H1 (cell line): ENCODE results near the gene LMNTD2. TPM values are rescaled to one million over a fixed set of nuclear protein-coding genes. Genes with fewer than 3 reads are reported as not detected.
A peak's percentile ranks its signal among the peaks of the same experiment; 100 is the strongest.

ENCODE experiments used
- CTCF ChIA-PET: fragments of 300-600 bp; sonication (Branson Sonifier 250); formaldehyde crosslinking; loops from one replicate; lab custom pipeline; 2021; ENCODE audit not compliant: partially characterized antibody; lab: Charles Lee
- POLR2A ChIA-PET: fragments of 300-600 bp; sonication (Branson Sonifier 250); formaldehyde crosslinking; loops from one replicate; lab custom pipeline; 2021; ENCODE audit warnings: inconsistent platforms; ENCODE audit not compliant: partially characterized antibody; lab: Charles Lee
- DNase-seq, 2 experiments: peaks; one replicate each; pipeline versions ENCODE4 v3.0.0 to v3.0.0-alpha.2; 2010 to 2022; ENCODE audit warnings: low spot score in 2 of 2, low read depth in 1 of 2, mixed read lengths in 1 of 2
- FAIRE-seq: peaks from 2 replicates; lab custom pipeline; 2011; peaks lifted over from hg19 to GRCh38; lab: Jason Lieb, UNC
- H2AFZ ChIP-seq: 2 replicates; pipeline ENCODE4 v1.8.1; 2012; ENCODE audit warnings: low read length, inconsistent platforms
- H2AK5ac ChIP-seq: 2 replicates; pipeline ENCODE4 v1.6.1; 2013; ENCODE audit warnings: low read depth, low read length
- H2BK120ac ChIP-seq: replicated peaks from 2 replicates; pipeline ENCODE3; 2013; ENCODE audit warnings: low read depth, low read length, inconsistent platforms
- H2BK12ac ChIP-seq: 2 replicates; pipeline ENCODE4 v1.6.1; 2013; ENCODE audit warnings: low read depth, low read length
- H2BK15ac ChIP-seq: 2 replicates; pipeline ENCODE4 v1.6.1; 2013; ENCODE audit warnings: low read length
- H2BK20ac ChIP-seq: 2 replicates; pipeline ENCODE4 v1.6.1; 2013; ENCODE audit warnings: low read length
- H2BK5ac ChIP-seq: 2 replicates; pipeline ENCODE4 v1.6.1; 2013; ENCODE audit warnings: low read depth, low read length
- H3K14ac ChIP-seq: 2 replicates; pipeline ENCODE4 v1.6.1; 2013; ENCODE audit warnings: inconsistent platforms; ENCODE audit not compliant: insufficient read length
- H3K18ac ChIP-seq: 2 replicates; pipeline ENCODE4 v1.6.1; 2013; ENCODE audit warnings: low read length; ENCODE audit errors: extremely low read depth
- H3K23ac ChIP-seq: 2 replicates; pipeline ENCODE4 v1.6.1; 2013; ENCODE audit warnings: inconsistent platforms; ENCODE audit not compliant: insufficient read length
- H3K23me2 ChIP-seq: 2 replicates; pipeline ENCODE4 v1.6.1; 2013; ENCODE audit warnings: low read depth, low read length
- H3K27ac ChIP-seq: 2 replicates; pipeline ENCODE4 v1.6.1; 2011; ENCODE audit warnings: low read depth, low read length, inconsistent platforms
- H3K27me3 ChIP-seq, 4 experiments: replicated peaks in 1 of 4; 1 replicate in 1 of 4; 2 replicates in 3 of 4; pipeline versions ENCODE4 v1.6.1 to v1.8.1; 2011 to 2013; ENCODE audit warnings: low read length in 3 of 4, mild to moderate bottlenecking in 3 of 4, inconsistent platforms in 2 of 4, mixed read lengths in 2 of 4, moderate library complexity in 1 of 4; ENCODE audit not compliant: control insufficient read depth in 3 of 4, insufficient read depth in 3 of 4; ENCODE audit errors: extremely low read depth in 1 of 4
- H3K36me3 ChIP-seq, 4 experiments: 2 replicates each; pipeline versions ENCODE4 v1.6.1 to v1.8.1; 2011 to 2013; ENCODE audit warnings: mild to moderate bottlenecking in 4 of 4, low read length in 3 of 4, moderate library complexity in 2 of 4, control low read depth in 1 of 4, inconsistent platforms in 1 of 4; ENCODE audit not compliant: insufficient read depth in 4 of 4, control insufficient read depth in 2 of 4
- H3K4ac ChIP-seq: replicated peaks from 2 replicates; pipeline ENCODE3; 2013; ENCODE audit warnings: low read length, low read depth, mixed read lengths, inconsistent platforms; ENCODE audit not compliant: insufficient read length
- H3K4me1 ChIP-seq, 4 experiments: replicated peaks in 1 of 4; 1 replicate in 1 of 4; 2 replicates in 3 of 4; pipeline versions ENCODE4 v1.6.1 to v1.8.1; 2011 to 2013; ENCODE audit warnings: low read length in 3 of 4, inconsistent platforms in 2 of 4, mixed read lengths in 1 of 4; ENCODE audit not compliant: insufficient read depth in 4 of 4, control insufficient read depth in 3 of 4
- H3K4me2 ChIP-seq, 2 experiments: 2 replicates each; pipeline versions ENCODE4 v1.6.1 to v1.8.1; 2011 to 2013; ENCODE audit warnings: low read depth in 2 of 2, low read length in 2 of 2, control low read depth in 1 of 2, inconsistent platforms in 1 of 2, mild to moderate bottlenecking in 1 of 2; ENCODE audit not compliant: insufficient read depth in 1 of 2
- H3K4me3 ChIP-seq, 4 experiments: fragments of 200-600, 300-600 bp in 1 of 4; sonication (generic), shearing (Covaris generic), sonication (Bioruptor Twin) in 1 of 4; 2 replicates each; pipeline versions ENCODE4 v1.5.1 to v1.8.1; 2011 to 2016; ENCODE audit warnings: low read length in 4 of 4, low read depth in 3 of 4, control low read depth in 2 of 4, inconsistent platforms in 2 of 4, mild to moderate bottlenecking in 2 of 4, mixed read lengths in 1 of 4, moderate library complexity in 1 of 4; ENCODE audit not compliant: insufficient read depth in 2 of 4; ENCODE audit errors: extremely low read depth in 1 of 4
- H3K56ac ChIP-seq: replicated peaks from 2 replicates; pipeline ENCODE3; 2013; ENCODE audit warnings: low read depth, mild to moderate bottlenecking, mixed read lengths, low read length, inconsistent platforms; ENCODE audit not compliant: insufficient read length
- H3K79me1 ChIP-seq: 2 replicates; pipeline ENCODE4 v1.6.1; 2013; ENCODE audit warnings: low read depth, low read length, control low read depth
- H3K79me2 ChIP-seq, 2 experiments: 2 replicates each; pipeline versions ENCODE4 v1.6.1 to v1.8.1; 2012 to 2013; ENCODE audit warnings: low read length in 2 of 2, mild to moderate bottlenecking in 2 of 2, inconsistent platforms in 1 of 2; ENCODE audit not compliant: insufficient read depth in 2 of 2, control insufficient read depth in 1 of 2
- H3K9ac ChIP-seq, 4 experiments: replicated peaks in 1 of 4; 1 replicate in 1 of 4; 2 replicates in 3 of 4; pipeline versions ENCODE4 v1.6.1 to v1.8.1; 2011 to 2013; ENCODE audit warnings: low read depth in 3 of 4, low read length in 3 of 4, control low read depth in 2 of 4, mild to moderate bottlenecking in 2 of 4, moderate library complexity in 2 of 4, inconsistent platforms in 1 of 4; ENCODE audit errors: extremely low read depth in 1 of 4
- H3K9me3 ChIP-seq, 2 experiments: 2 replicates each; pipeline versions ENCODE4 v1.6.1 to v1.8.1; 2012 to 2013; ENCODE audit warnings: mild to moderate bottlenecking in 2 of 2, moderate library complexity in 2 of 2, control low read depth in 1 of 2, inconsistent platforms in 1 of 2, low read depth in 1 of 2, low read length in 1 of 2, mixed read lengths in 1 of 2; ENCODE audit not compliant: insufficient read depth in 2 of 2
- H4K20me1 ChIP-seq, 2 experiments: replicated peaks in 1 of 2; 2 replicates each; pipeline versions ENCODE3 to v1.8.1; 2011 to 2013; ENCODE audit warnings: inconsistent platforms in 2 of 2, low read length in 2 of 2, mild to moderate bottlenecking in 1 of 2; ENCODE audit not compliant: insufficient read depth in 2 of 2, control insufficient read depth in 1 of 2
- H4K5ac ChIP-seq: 2 replicates; pipeline ENCODE4 v1.6.1; 2013; ENCODE audit warnings: low read length, low read depth, mixed read lengths, inconsistent platforms; ENCODE audit not compliant: insufficient read length
- H4K8ac ChIP-seq: 2 replicates; pipeline ENCODE4 v1.8.0; 2013; ENCODE audit warnings: mild to moderate bottlenecking, moderate library complexity, low read length, inconsistent platforms; ENCODE audit not compliant: insufficient read depth; ENCODE audit errors: extremely low read depth
- H4K91ac ChIP-seq: replicated peaks from 2 replicates; pipeline ENCODE3; 2013; ENCODE audit warnings: low read length, mixed read lengths, inconsistent platforms; ENCODE audit not compliant: insufficient read length
- ASH2L ChIP-seq: fragments of 200-600, 300-600 bp; sonication (generic); IDR thresholded peaks from one replicate; pipeline ENCODE4 v1.7.1; 2017; ENCODE audit warnings: low read length
- EGR1 ChIP-seq: IDR thresholded peaks from 2 replicates; pipeline ENCODE4 v1.6.1; 2011; ENCODE audit warnings: low read depth, low read length, borderline replicate concordance
- JUND ChIP-seq: IDR thresholded peaks from 2 replicates; pipeline ENCODE4 v1.6.1; 2011; ENCODE audit warnings: mild to moderate bottlenecking, improper control_type of control experiment, low read length
- NANOG ChIP-seq: IDR thresholded peaks from 2 replicates; pipeline ENCODE4 v1.6.1; 2011; ENCODE audit warnings: low read length, low read depth, mild to moderate bottlenecking, inconsistent platforms; ENCODE audit not compliant: insufficient read depth, poor library complexity, severe bottlenecking
- RAD21 ChIP-seq, 2 experiments: IDR thresholded peaks in 1 of 2; conservative IDR thresholded peaks in 1 of 2; 2 replicates each; pipeline ENCODE4 v1.6.1; 2011; ENCODE audit warnings: low read depth in 2 of 2, low read length in 2 of 2, improper control_type of control experiment in 1 of 2, inconsistent platforms in 1 of 2, mild to moderate bottlenecking in 1 of 2, moderate library complexity in 1 of 2
- SAP30 ChIP-seq: fragments of 300-600 bp; sonication (generic); IDR thresholded peaks from 2 replicates; pipeline ENCODE4 v1.7.1; 2012; ENCODE audit warnings: low read length, moderate library complexity, mild to moderate bottlenecking, inconsistent platforms; ENCODE audit not compliant: insufficient read depth, insufficient replicate concordance
- SIN3A ChIP-seq, 2 experiments: IDR thresholded peaks in 1 of 2; conservative IDR thresholded peaks in 1 of 2; 2 replicates each; pipeline ENCODE4 v1.6.1; 2011 to 2012; ENCODE audit warnings: low read length in 2 of 2, improper control_type of control experiment in 1 of 2, low read depth in 1 of 2, mild to moderate bottlenecking in 1 of 2
- WGBS, 2 experiments: shearing (Covaris generic) in 1 of 2; methylation state at CpG; one replicate each; pipeline versions ENCODE4 v1.1.6 to v1.1.7; 2013 to 2015; ENCODE audit warnings: low lambda C conversion rate in 2 of 2, mixed read lengths in 2 of 2, inconsistent platforms in 1 of 2, low coverage in 1 of 2, missing lambda C conversion rate in 1 of 2; ENCODE audit not compliant: insufficient replicate concordance in 2 of 2, insufficient coverage in 1 of 2, insufficient read length in 1 of 2; ENCODE audit errors: extremely low coverage in 1 of 2, missing lambda C conversion rate in 1 of 2; 5-methylcytosine and 5-hydroxymethylcytosine counted together
- polyA plus RNA-seq, 7 experiments: library from polyadenylated mRNA; depleted of rRNA in 3 of 7; stranded (reverse) in 5 of 7; unstranded in 2 of 7; fragments of >200 nt in 5 of 7; fragments of 200-250 nt in 2 of 7; gene quantifications; 1 replicate in 5 of 7; 2 replicates in 1 of 7; 4 replicates in 1 of 7; pipeline versions ENCODE4 v1.2.1 to v1.2.3, GENCODE V29; 2011 to 2013; ENCODE audit warnings: missing spikeins in 2 of 7, mixed read lengths in 2 of 7
- total RNA-seq: library from RNA; stranded (reverse); fragmentation: NEBNext Ultra II Directional; extraction: Animal tissue kit (Norgen Biotek cat#: 25700); gene quantifications from 2 replicates; pipeline ENCODE4 v1.2.1, GENCODE V29; 2021

Gene LMNTD2
- total and polyA plus RNA-seq, 2 of the 8 experiments (the other 6 are each of a cell fraction or from before 2014, with no cell fraction given) = 1.6 to 3.1 TPM

GRCh38 chr11:576811-577610 is 16.5 kb upstream of the LMNTD2 start:
- Histone ChIP-seq H3K79me2 (peaks cover 38 to 52% of the 10 kb centered on the region in 2 experiments), H3K27ac (no peak overlapping the region; the same call in 1 of the 2 replicates), H2BK120ac (no peak overlapping the region), H3K56ac (peak overlapping the region; percentile 59), H3K4ac (no peak overlapping the region), H3K9ac (peak overlapping the region; percentile 73 to 97 (median 92)), H3K23me2 (peaks cover 15% of the 10 kb centered on the region), H4K8ac (peak overlapping the region; percentile 62; the same call in 1 of the 2 replicates), H4K20me1 (peaks cover 37 to 44% of the 10 kb centered on the region in 2 experiments), H2BK15ac (no peak overlapping the region), H4K5ac (peak overlapping the region; percentile 44), H3K4me2 (peak overlapping the region; percentile 91 to 99), H2BK20ac (no peak overlapping the region), H3K36me3 (peaks cover 0 to 5% (median 2%) of the 10 kb centered on the region in 4 experiments; a peak in 5 of 8 replicates), H3K4me1 (peaks cover 4 to 18% (median 11%) of the 10 kb centered on the region in 4 experiments), H2AFZ (no peak overlapping the region), H3K14ac (no peak overlapping the region), H3K18ac (no peak overlapping the region), H2BK5ac (no peak overlapping the region), H2AK5ac (no peak overlapping the region), H3K23ac (no peak overlapping the region), H4K91ac (peak overlapping the region; percentile 55), H3K9me3 (no peaks in the 10 kb centered on the region), H3K4me3 (peak overlapping the region; percentile 87 to 99 (median 88)), H2BK12ac (no peak overlapping the region), H3K27me3 (peaks cover 8 to 17% (median 13%) of the 10 kb centered on the region in 4 experiments), H3K79me1 (peaks cover 23% of the 10 kb centered on the region)
- ChIA-PET POLR2A (interaction anchor here (0.9 to 2.6 kb wide), 5 partner anchors 11 to 35 kb away, joined by 3 to 15 read pairs (median 4); no protein-coding TSS in a partner anchor), CTCF (interaction anchor here (0.7 to 2.6 kb wide), 5 partner anchors 13 to 90 kb away, joined by 3 to 11 read pairs (median 5); no protein-coding TSS in a partner anchor)
- WGBS, 2 experiments = 17% methylated on average over 36 of the region's 48 CpGs; no CpG with 5 or more reads in 1 of the 2 experiments
- FAIRE-seq (no peak), DNase-seq (no peak)
- TF ChIP-seq JUND (no peak), SIN3A (conservative IDR thresholded peaks at IDR 0.05 in 1 of 2, IDR thresholded peaks at IDR 0.05 in 1 of 2; ENCODE audit: low read depth in 1 of 2, low read length in 2 of 2) (0 out of 4 replicates have a peak, but pooled peaks of 1 of the 2 experiments have one; percentile 19), ASH2L (peak; percentile 20), RAD21 (IDR thresholded peaks at IDR 0.05 in 1 of 2, conservative IDR thresholded peaks at IDR 0.05 in 1 of 2; ENCODE audit: low read depth in 2 of 2, low read length in 2 of 2) (no peak), NANOG (no peak), EGR1 (no peak), SAP30 (peak; percentile 49)
